Liver (tissue), 9 donors: ENCODE results near the gene CCDC9B. TPM values are rescaled to one million over a fixed set of nuclear protein-coding genes. Genes with fewer than 3 reads are reported as not detected.

Experiments used
- DNase-seq: peaks from one replicate; pipeline ENCODE4 v3.0.0-alpha.2; 2017; ENCODE audit warnings: low spot score
- H3K27ac ChIP-seq, 2 donors: one replicate each; pipeline ENCODE4 v1.7.0; 2013; ENCODE audit warnings: inconsistent platforms in 2 of 2, low read length in 2 of 2, control low read depth in 1 of 2, low read depth in 1 of 2, mild to moderate bottlenecking in 1 of 2
- H3K27me3 ChIP-seq, 4 donors: one replicate each; pipeline versions ENCODE4 v1.6.1 to v1.7.0; 2013; ENCODE audit warnings: low read length in 3 of 4, inconsistent platforms in 1 of 4, mild to moderate bottlenecking in 1 of 4, moderate library complexity in 1 of 4; ENCODE audit not compliant: control insufficient read depth in 4 of 4, insufficient read depth in 4 of 4
- H3K36me3 ChIP-seq, 4 donors: one replicate each; pipeline versions ENCODE4 v1.6.1 to v1.7.0; 2013; ENCODE audit warnings: low read length in 3 of 4, mild to moderate bottlenecking in 3 of 4, low read depth in 1 of 4, moderate library complexity in 1 of 4; ENCODE audit not compliant: control insufficient read depth in 4 of 4, insufficient read depth in 3 of 4
- H3K4me1 ChIP-seq, 4 donors: one replicate each; pipeline versions ENCODE4 v1.6.1 to v1.7.0; 2013; ENCODE audit warnings: low read length in 3 of 4, mild to moderate bottlenecking in 3 of 4, moderate library complexity in 1 of 4; ENCODE audit not compliant: control insufficient read depth in 4 of 4, insufficient read depth in 4 of 4
- H3K4me3 ChIP-seq, 3 donors: one replicate each; pipeline versions ENCODE4 v1.6.1 to v1.7.0; 2013; ENCODE audit warnings: low read length in 3 of 3, control low read depth in 1 of 3, low read depth in 1 of 3, mild to moderate bottlenecking in 1 of 3
- H3K9ac ChIP-seq, 2 donors: one replicate each; pipeline ENCODE4 v1.7.0; 2013; ENCODE audit warnings: low read length in 2 of 2, mild to moderate bottlenecking in 2 of 2, moderate library complexity in 2 of 2, control low read depth in 1 of 2, low read depth in 1 of 2
- H3K9me3 ChIP-seq, 4 donors: one replicate each; pipeline versions ENCODE4 v1.6.1 to v1.7.0; 2013; ENCODE audit warnings: low read length in 3 of 4; ENCODE audit not compliant: control insufficient read depth in 4 of 4
- ATF3 ChIP-seq: IDR thresholded peaks from 2 replicates; pipeline ENCODE4 v1.6.1; 2016; ENCODE audit warnings: antibody characterized with exemption
- EGR1 ChIP-seq, 2 donors: IDR thresholded peaks; 2 replicates each; pipeline ENCODE4 v1.6.1; 2016 to 2018; ENCODE audit warnings: antibody characterized with exemption in 2 of 2, low read depth in 2 of 2
- FOXA1 ChIP-seq: IDR thresholded peaks from 2 replicates; pipeline ENCODE4 v1.6.1; 2016; ENCODE audit warnings: antibody characterized with exemption
- GABPA ChIP-seq, 2 donors: IDR thresholded peaks in 1 of 2; conservative IDR thresholded peaks in 1 of 2; 2 replicates each; pipeline ENCODE4 v1.6.1; 2016; ENCODE audit warnings: antibody characterized with exemption in 2 of 2, mild to moderate bottlenecking in 1 of 2, moderate library complexity in 1 of 2
- HNF4A ChIP-seq, 2 donors: conservative IDR thresholded peaks; 2 replicates each; pipeline ENCODE4 v1.6.1; 2016; ENCODE audit warnings: antibody characterized with exemption in 2 of 2, mild to moderate bottlenecking in 2 of 2
- HNF4G ChIP-seq: IDR thresholded peaks from 2 replicates; pipeline ENCODE4 v1.6.1; 2016; ENCODE audit warnings: antibody characterized with exemption
- JUND ChIP-seq, 2 donors: IDR thresholded peaks; 2 replicates each; pipeline ENCODE4 v1.6.1; 2016; ENCODE audit warnings: antibody characterized with exemption in 2 of 2
- NR2F2 ChIP-seq: IDR thresholded peaks from 2 replicates; pipeline ENCODE4 v1.6.1; 2016; ENCODE audit warnings: antibody characterized with exemption
- RAD21 ChIP-seq, 2 donors: IDR thresholded peaks; 2 replicates each; pipeline ENCODE4 v1.6.1; 2016; ENCODE audit warnings: antibody characterized with exemption in 2 of 2, mild to moderate bottlenecking in 2 of 2
- RXRA ChIP-seq, 2 donors: IDR thresholded peaks; 2 replicates each; pipeline ENCODE4 v1.6.1; 2017 to 2018; ENCODE audit warnings: antibody characterized with exemption in 2 of 2, mild to moderate bottlenecking in 1 of 2
- SP1 ChIP-seq: IDR thresholded peaks from 2 replicates; pipeline ENCODE4 v1.6.1; 2018; ENCODE audit warnings: antibody characterized with exemption, mild to moderate bottlenecking
- TAF1 ChIP-seq: conservative IDR thresholded peaks from 2 replicates; pipeline ENCODE4 v1.6.1; 2016; ENCODE audit warnings: antibody characterized with exemption, mild to moderate bottlenecking
- ZBTB33 ChIP-seq: IDR thresholded peaks from 2 replicates; pipeline ENCODE4 v1.6.1; 2016; ENCODE audit warnings: antibody characterized with exemption
- WGBS: extraction: QIAGEN DNeasy Blood & Tissue Kit; methylation state at CpG from one replicate; pipeline ENCODE4 v1.1.7; 2013; 5-methylcytosine and 5-hydroxymethylcytosine counted together
- polyA plus RNA-seq, 2 donors: library from polyadenylated mRNA; stranded (reverse) in 1 of 2; unstranded in 1 of 2; fragments of 200-250 nt in 1 of 2; fragments of >200 nt in 1 of 2; fragmentation: Nextera tagmentation in 1 of 2; extraction: Ambion mirVana in 1 of 2; gene quantifications; one replicate each; pipeline versions ENCODE4 v1.2.1 to v1.2.3, GENCODE V29; 2013 to 2015
- total RNA-seq, 2 donors: library from RNA; depleted of rRNA; stranded (reverse); fragments of >200 nt; gene quantifications; one replicate each; pipeline ENCODE4 v1.2.3, GENCODE V29; 2014
- TF ChIP-seq, protein P1 (sequence below): IDR thresholded peaks from 2 replicates; pipeline ENCODE4 v1.6.1; 2016; ENCODE audit warnings: antibody characterized with exemption, mild to moderate bottlenecking
- TF ChIP-seq, protein P2 (sequence below): IDR thresholded peaks from 2 replicates; pipeline ENCODE4 v1.6.1; 2016; ENCODE audit warnings: antibody characterized with exemption
- TF ChIP-seq, protein P3 (sequence below): fragments of 150-350 bp; IDR thresholded peaks from 2 replicates; pipeline ENCODE4 v1.5.1; 2017; ENCODE audit warnings: improper control_type of control experiment, low read depth, low read length; ENCODE audit not compliant: missing input control
- donor health status: healthy.
- donor health status: healthy.
- donor health status: healthy.
- donor health status: healthy.
- donor health status: healthy.

CCDC9B gene
- total and polyA plus RNA-seq, 4 donors: 0.43 to 4.4 (median 0.73) TPM

GRCh38 chr15:40296561-40297230 is 44.0 kb downstream of the CCDC9B start:
- Histone ChIP-seq H3K27me3 (no peaks in the 10 kb centered on the region), H3K9ac (no peak overlapping the region), H3K4me1 (no peaks in the 10 kb centered on the region), H3K36me3 (peaks cover 0 to 2% (median 0%) of the 10 kb centered on the region in 4 donors), H3K27ac (no peak overlapping the region), H3K9me3 (peaks cover 0 to 4% (median 0%) of the 10 kb centered on the region in 4 donors), H3K4me3 (no peak overlapping the region)
- TF ChIP-seq NR2F2: no peak
- TF ChIP-seq FOXA1: no peak
- TF ChIP-seq, protein P1, sequence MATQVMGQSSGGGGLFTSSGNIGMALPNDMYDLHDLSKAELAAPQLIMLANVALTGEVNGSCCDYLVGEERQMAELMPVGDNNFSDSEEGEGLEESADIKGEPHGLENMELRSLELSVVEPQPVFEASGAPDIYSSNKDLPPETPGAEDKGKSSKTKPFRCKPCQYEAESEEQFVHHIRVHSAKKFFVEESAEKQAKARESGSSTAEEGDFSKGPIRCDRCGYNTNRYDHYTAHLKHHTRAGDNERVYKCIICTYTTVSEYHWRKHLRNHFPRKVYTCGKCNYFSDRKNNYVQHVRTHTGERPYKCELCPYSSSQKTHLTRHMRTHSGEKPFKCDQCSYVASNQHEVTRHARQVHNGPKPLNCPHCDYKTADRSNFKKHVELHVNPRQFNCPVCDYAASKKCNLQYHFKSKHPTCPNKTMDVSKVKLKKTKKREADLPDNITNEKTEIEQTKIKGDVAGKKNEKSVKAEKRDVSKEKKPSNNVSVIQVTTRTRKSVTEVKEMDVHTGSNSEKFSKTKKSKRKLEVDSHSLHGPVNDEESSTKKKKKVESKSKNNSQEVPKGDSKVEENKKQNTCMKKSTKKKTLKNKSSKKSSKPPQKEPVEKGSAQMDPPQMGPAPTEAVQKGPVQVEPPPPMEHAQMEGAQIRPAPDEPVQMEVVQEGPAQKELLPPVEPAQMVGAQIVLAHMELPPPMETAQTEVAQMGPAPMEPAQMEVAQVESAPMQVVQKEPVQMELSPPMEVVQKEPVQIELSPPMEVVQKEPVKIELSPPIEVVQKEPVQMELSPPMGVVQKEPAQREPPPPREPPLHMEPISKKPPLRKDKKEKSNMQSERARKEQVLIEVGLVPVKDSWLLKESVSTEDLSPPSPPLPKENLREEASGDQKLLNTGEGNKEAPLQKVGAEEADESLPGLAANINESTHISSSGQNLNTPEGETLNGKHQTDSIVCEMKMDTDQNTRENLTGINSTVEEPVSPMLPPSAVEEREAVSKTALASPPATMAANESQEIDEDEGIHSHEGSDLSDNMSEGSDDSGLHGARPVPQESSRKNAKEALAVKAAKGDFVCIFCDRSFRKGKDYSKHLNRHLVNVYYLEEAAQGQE: no peak
- TF ChIP-seq EGR1 (IDR thresholded peaks at IDR 0.05; ENCODE audit: low read depth in 2 of 2): no peak
- TF ChIP-seq HNF4G: no peak
- no peak for TF ChIP-seq HNF4A (conservative IDR thresholded peaks at IDR 0.05)
- TF ChIP-seq TAF1: no peak
- TF ChIP-seq SP1: no peak
- no peak for TF ChIP-seq JUND (IDR thresholded peaks at IDR 0.05)
- TF ChIP-seq ATF3: no peak
- TF ChIP-seq, protein P2, sequence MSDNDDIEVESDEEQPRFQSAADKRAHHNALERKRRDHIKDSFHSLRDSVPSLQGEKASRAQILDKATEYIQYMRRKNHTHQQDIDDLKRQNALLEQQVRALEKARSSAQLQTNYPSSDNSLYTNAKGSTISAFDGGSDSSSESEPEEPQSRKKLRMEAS: no peak
- no peak for TF ChIP-seq RAD21 (IDR thresholded peaks at IDR 0.05)
- no peak for TF ChIP-seq RXRA (IDR thresholded peaks at IDR 0.05)
- TF ChIP-seq, protein P3, sequence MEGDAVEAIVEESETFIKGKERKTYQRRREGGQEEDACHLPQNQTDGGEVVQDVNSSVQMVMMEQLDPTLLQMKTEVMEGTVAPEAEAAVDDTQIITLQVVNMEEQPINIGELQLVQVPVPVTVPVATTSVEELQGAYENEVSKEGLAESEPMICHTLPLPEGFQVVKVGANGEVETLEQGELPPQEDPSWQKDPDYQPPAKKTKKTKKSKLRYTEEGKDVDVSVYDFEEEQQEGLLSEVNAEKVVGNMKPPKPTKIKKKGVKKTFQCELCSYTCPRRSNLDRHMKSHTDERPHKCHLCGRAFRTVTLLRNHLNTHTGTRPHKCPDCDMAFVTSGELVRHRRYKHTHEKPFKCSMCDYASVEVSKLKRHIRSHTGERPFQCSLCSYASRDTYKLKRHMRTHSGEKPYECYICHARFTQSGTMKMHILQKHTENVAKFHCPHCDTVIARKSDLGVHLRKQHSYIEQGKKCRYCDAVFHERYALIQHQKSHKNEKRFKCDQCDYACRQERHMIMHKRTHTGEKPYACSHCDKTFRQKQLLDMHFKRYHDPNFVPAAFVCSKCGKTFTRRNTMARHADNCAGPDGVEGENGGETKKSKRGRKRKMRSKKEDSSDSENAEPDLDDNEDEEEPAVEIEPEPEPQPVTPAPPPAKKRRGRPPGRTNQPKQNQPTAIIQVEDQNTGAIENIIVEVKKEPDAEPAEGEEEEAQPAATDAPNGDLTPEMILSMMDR: no peak
- TF ChIP-seq GABPA (IDR thresholded peaks at IDR 0.05 in 1 of 2, conservative IDR thresholded peaks at IDR 0.05 in 1 of 2): no peak
- 90% methylated on average over 5 of the region's 5 CpGs for WGBS
- DNase-seq: no peak

DNA sequence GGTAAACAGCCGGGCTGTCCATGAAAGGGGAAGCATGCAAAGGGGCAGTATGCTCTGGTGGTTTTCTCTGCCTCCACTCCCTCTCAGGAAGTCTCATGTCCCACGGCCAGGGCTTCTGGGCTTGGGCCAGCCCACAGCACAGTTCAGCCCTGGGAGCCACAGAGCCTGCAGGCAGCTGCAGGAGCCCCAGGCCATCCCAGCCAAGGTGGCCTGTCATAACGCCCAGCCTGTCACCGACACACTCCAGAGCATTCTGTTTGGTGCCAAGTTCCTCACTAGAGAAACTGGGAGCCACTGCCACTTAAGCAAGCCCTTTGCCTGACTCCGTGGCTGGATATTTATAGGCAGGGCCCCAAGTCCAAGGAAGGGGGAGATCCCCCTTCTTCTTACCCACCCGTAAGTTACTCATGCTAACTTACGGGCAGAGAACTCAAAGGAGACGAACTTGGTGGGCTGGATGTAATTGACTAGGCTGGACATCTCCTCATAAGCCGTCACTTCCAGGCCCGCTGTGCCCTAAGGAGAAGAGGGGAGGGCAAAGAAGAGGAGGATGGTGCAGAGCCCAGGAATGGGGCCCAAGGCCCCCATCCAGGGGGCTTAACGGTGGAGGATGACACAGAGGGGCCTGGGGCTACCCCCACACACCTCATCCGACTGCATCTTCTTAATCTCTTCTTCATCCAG is 44.7 kb downstream of the CCDC9B start:
- Histone ChIP-seq H3K36me3 (peaks cover 0 to 2% (median 0%) of the 10 kb centered on the region in 4 donors), H3K27me3 (no peaks in the 10 kb centered on the region), H3K9ac (no peak overlapping the region), H3K4me1 (peaks cover 0 to 4% (median 2%) of the 10 kb centered on the region in 4 donors), H3K4me3 (no peak overlapping the region), H3K27ac (no peak overlapping the region), H3K9me3 (peaks cover 0 to 4% (median 0%) of the 10 kb centered on the region in 4 donors)
- no peak for DNase-seq
- 79% methylated on average over 12 of the region's 12 CpGs for WGBS
- TF ChIP-seq, protein P3: no peak
- TF ChIP-seq GABPA (IDR thresholded peaks at IDR 0.05 in 1 of 2, conservative IDR thresholded peaks at IDR 0.05 in 1 of 2): no peak
- no peak for TF ChIP-seq RXRA (IDR thresholded peaks at IDR 0.05)
- TF ChIP-seq ZBTB33: no peak
- TF ChIP-seq NR2F2: no peak
- TF ChIP-seq JUND (IDR thresholded peaks at IDR 0.05): no peak
- no peak for TF ChIP-seq RAD21 (IDR thresholded peaks at IDR 0.05)
- TF ChIP-seq ATF3: no peak
- no peak for TF ChIP-seq FOXA1
